Lower lobe of right lung (tissue), 2 donors: Measurements from ENCODE around the gene ITIH5. TPM values are rescaled to one million over a fixed set of nuclear protein-coding genes. Genes with fewer than 3 reads are reported as not detected.

Experiments used
- ATAC-seq, 2 donors: fragments of 200-7000 bp; cut with Tn5 transposase; one replicate each; pipeline ENCODE4 v1.9.1; 2020 to 2022; ENCODE audit warnings: mild to moderate bottlenecking in 2 of 2, moderate library complexity in 2 of 2
- DNase-seq: peaks from one replicate; pipeline ENCODE4 v3.0.0-alpha.2; 2020
- H3K27ac ChIP-seq: fragments of 200-600 bp; one replicate; pipeline ENCODE4 v1.8.0; 2022
- H3K27me3 ChIP-seq: fragments of 200-600 bp; one replicate; pipeline ENCODE4 v1.8.0; 2022; ENCODE audit warnings: low read depth
- H3K36me3 ChIP-seq: fragments of 200-600 bp; one replicate; pipeline ENCODE4 v1.8.0; 2022; ENCODE audit warnings: mild to moderate bottlenecking
- H3K4me1 ChIP-seq: fragments of 200-600 bp; one replicate; pipeline ENCODE4 v1.8.0; 2022
- H3K4me3 ChIP-seq: fragments of 200-600 bp; one replicate; pipeline ENCODE4 v1.8.0; 2022; ENCODE audit warnings: mild to moderate bottlenecking
- H3K9me3 ChIP-seq: fragments of 200-600 bp; one replicate; pipeline ENCODE4 v1.8.0; 2022
- CTCF ChIP-seq: fragments of 200-600 bp; IDR thresholded peaks from one replicate; pipeline ENCODE4 v1.8.0; 2022; ENCODE audit warnings: antibody characterized with exemption, mild to moderate bottlenecking
- intact Hi-C: fragments of 100-400 bp; cut with DNase I; formaldehyde crosslinking; loops from one replicate; pipeline ENCODE4 v1.11.0; 2022
- total RNA-seq: library from RNA; stranded (reverse); fragmentation: NEBNext Ultra II Directional; extraction: Animal tissue kit (Norgen Biotek cat#: 25700); gene quantifications from one replicate; pipeline ENCODE4 v1.2.1, GENCODE V29; 2021
- donor health status: DM: no; HTN: yes; CAD: no; lungs with severe emphysema.

The ITIH5 gene
- total RNA-seq, 1 donor from 2014 or later = 14.8 TPM

DNA sequence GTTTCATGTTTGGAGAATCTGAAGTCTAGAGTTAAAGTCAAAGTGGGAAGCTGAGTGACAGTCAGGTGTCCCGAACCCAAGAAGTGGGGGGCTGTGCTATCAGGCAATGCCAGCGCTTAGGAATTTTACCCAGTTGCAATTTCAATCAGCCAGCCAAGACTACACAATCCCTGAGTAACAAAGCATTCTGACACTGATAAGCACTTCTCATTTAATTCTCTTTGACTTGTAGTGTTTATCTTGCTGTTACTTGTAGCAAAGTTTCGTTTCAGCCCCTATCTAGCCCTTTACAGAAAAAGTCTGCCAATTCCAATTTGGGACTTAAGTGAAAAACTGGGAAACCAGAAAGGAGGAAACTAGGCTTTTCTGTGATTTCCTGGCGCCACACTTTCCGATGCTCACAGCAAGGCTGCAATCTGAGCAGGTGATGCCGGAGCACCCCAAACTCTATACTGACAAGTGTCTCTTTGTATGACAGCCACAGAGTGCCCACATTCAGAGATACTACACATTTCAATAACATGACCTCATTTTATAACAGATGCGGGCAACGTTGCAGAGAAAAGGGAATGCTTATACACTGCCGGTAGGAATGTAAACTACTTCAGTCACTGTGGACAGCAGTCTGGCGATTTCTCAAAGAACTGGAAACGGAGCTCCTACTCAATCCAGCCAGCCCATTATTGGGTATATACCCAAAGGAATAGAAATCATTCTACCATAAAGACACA, 61.0 kb downstream of the ITIH5 start:
- H3K27ac ChIP-seq = no peak overlapping the region
- H3K27me3 ChIP-seq = no peaks in the 10 kb centered on the region
- intact Hi-C loops = no loop called here
- no peaks in the 10 kb centered on the region for H3K36me3 ChIP-seq
- no peaks in the 10 kb centered on the region for H3K9me3 ChIP-seq
- no peak overlapping the region for H3K4me3 ChIP-seq
- TF ChIP-seq CTCF = no peak
- H3K4me1 ChIP-seq = peaks cover 17% of the 10 kb centered on the region
- DNase-seq = no peak
- ATAC-seq = no peak

GRCh38 chr10:7601023-7601656, 65.6 kb downstream of the ITIH5 start:
- no peak overlapping the region for H3K4me3 ChIP-seq
- H3K9me3 ChIP-seq = no peaks in the 10 kb centered on the region
- intact Hi-C loops = no loop called here
- H3K36me3 ChIP-seq = no peaks in the 10 kb centered on the region
- ATAC-seq (no peak), DNase-seq (no peak)
- H3K27me3 ChIP-seq = no peaks in the 10 kb centered on the region
- peaks cover 5% of the 10 kb centered on the region for H3K4me1 ChIP-seq
- no peak for TF ChIP-seq CTCF
- H3K27ac ChIP-seq = no peak overlapping the region

- H3K4me3 ChIP-seq = no peak overlapping the region
- H3K27ac ChIP-seq = no peak overlapping the region
- no peaks in the 10 kb centered on the region for H3K27me3 ChIP-seq
- H3K4me1 ChIP-seq = no peaks in the 10 kb centered on the region
- intact Hi-C loops = no loop called here
- no peaks in the 10 kb centered on the region for H3K36me3 ChIP-seq
- DNase-seq (no peak), ATAC-seq (no peak)
- no peaks in the 10 kb centered on the region for H3K9me3 ChIP-seq
- no peak for TF ChIP-seq CTCF
Measured at GRCh38 chr10:7598771-7599170, 68.0 kb downstream of the ITIH5 start.

DNA sequence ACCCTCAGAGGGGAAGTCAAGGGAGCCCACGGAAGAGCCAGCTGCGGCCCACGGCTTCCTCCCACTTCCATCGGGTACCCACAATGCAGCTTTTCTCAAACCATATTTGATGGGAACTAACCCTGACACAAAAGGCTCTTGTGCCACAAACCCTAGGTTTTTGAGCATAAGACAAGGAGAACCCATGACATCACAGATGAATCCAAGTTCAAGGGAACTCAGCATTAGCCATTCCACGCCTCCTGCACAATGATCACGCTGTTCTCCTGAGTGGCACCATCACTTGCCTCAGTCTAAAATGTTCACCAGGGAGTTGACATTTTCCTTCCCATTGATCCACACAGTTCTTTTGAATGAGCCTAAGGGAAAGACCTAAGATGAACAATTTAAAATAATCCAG, 70.4 kb downstream of the ITIH5 start:
- no peaks in the 10 kb centered on the region for H3K36me3 ChIP-seq
- DNase-seq (no peak), ATAC-seq (no peak)
- H3K27me3 ChIP-seq = no peaks in the 10 kb centered on the region
- intact Hi-C loops = no loop called here
- no peak for TF ChIP-seq CTCF
- H3K9me3 ChIP-seq = no peaks in the 10 kb centered on the region
- H3K4me3 ChIP-seq = no peak overlapping the region
- H3K27ac ChIP-seq = no peak overlapping the region
- no peaks in the 10 kb centered on the region for H3K4me1 ChIP-seq

DNA sequence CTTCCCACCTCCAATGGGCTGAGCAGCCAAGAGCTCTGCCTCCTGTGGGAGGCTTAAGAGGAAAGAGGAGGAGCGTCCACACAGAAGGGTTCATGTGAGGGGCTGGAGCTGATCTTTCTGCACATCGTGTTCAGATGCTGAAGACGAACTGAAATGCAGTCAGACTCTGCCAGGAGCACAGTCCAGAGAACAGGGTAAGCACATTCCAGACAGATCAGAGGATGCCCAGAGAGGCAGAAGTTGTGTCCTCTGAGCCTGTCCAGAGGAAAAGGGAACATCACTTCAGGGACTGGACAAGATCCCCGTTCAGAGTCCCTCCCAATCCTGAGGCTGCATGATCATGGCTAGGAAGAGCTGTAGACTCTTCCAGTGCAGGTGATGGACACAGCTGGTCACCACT, 72.9 kb downstream of the ITIH5 start:
- Histone ChIP-seq H3K4me3 (no peak overlapping the region), H3K27me3 (no peaks in the 10 kb centered on the region), H3K36me3 (no peaks in the 10 kb centered on the region), H3K9me3 (no peaks in the 10 kb centered on the region), H3K4me1 (no peaks in the 10 kb centered on the region), H3K27ac (no peak overlapping the region)
- DNase-seq = no peak
- TF ChIP-seq CTCF = no peak
- ATAC-seq = no peak
- intact Hi-C loops = no loop called here
